Measurements from ENCODE around the gene OR5AP2. TPM values are rescaled to one million over a fixed set of nuclear protein-coding genes. Genes with fewer than 3 reads are reported as not detected.
"Not testable (repeated sequence)": the region's sequence is repeated elsewhere in the genome, so short reads cannot be mapped to it uniquely, and the experiment has no call there.

OR5AP2 gene
- not detected for total RNA-seq

GRCh38 chr11:56642339-56642738, at the start of gene OR5AP2:
TSS of gene OR5AP2 (minus strand) at chr11:56642439. CDS start at chr11:56642439, 0 bp downstream.
- no peaks in the 10 kb centered on the region for H3K4me1 ChIP-seq
- DNase-seq (ENCODE audit: low spot score in 2 of 2), result no peak
- TF ChIP-seq POLR2A (IDR thresholded peaks at IDR 0.05) (no peak), EP300 (IDR thresholded peaks at IDR 0.05) (no peak), CTCF (IDR thresholded peaks at IDR 0.05) (no peak)
- H3K9me3 ChIP-seq, result no peaks in the 10 kb centered on the region
- 77 to 83% methylated on average over 2 of the region's 2 CpGs for WGBS, 2 donors
- H3K4me3 ChIP-seq, result no peak within 1 kb of the TSS
- H3K36me3 ChIP-seq, result no peaks in the 10 kb centered on the region
- no peaks in the 10 kb centered on the region for H3K27me3 ChIP-seq
- H3K27ac ChIP-seq, result no peak within 1 kb of the TSS

GRCh38 chr11:56691179-56691578, 48.9 kb upstream of the OR5AP2 start:
- 86 to 93% methylated on average over 3 of the region's 3 CpGs for WGBS, 2 donors
- not testable (repeated sequence) for H3K4me1 ChIP-seq; H3K36me3 ChIP-seq; DNase-seq (ENCODE audit: low spot score in 2 of 2); H3K27ac ChIP-seq; H3K4me3 ChIP-seq; H3K27me3 ChIP-seq; H3K9me3 ChIP-seq

GRCh38 chr11:56688554-56689100, 46.4 kb upstream of the OR5AP2 start:
- Histone ChIP-seq H3K27me3 (no peaks in the 10 kb centered on the region), H3K36me3 (no peaks in the 10 kb centered on the region), H3K4me3 (no peak overlapping the region), H3K9me3 (no peaks in the 10 kb centered on the region), H3K4me1 (no peaks in the 10 kb centered on the region), H3K27ac (no peak overlapping the region)
- no peak for DNase-seq (ENCODE audit: low spot score in 2 of 2)
- 52 to 76% methylated on average over 1 of the region's 1 CpG for WGBS, 2 donors
- no peak for TF ChIP-seq EP300 (IDR thresholded peaks at IDR 0.05)

GRCh38 chr11:56670984-56671383, 28.7 kb upstream of the OR5AP2 start:
- Histone ChIP-seq H3K27ac (no peak overlapping the region), H3K27me3 (no peaks in the 10 kb centered on the region), H3K4me3 (no peak overlapping the region), H3K4me1 (no peaks in the 10 kb centered on the region), H3K9me3 (no peaks in the 10 kb centered on the region), H3K36me3 (no peaks in the 10 kb centered on the region)
- TF ChIP-seq EP300 (IDR thresholded peaks at IDR 0.05), result no peak
- TF ChIP-seq POLR2A (IDR thresholded peaks at IDR 0.05), result no peak
- TF ChIP-seq CTCF (IDR thresholded peaks at IDR 0.05), result no peak
- no peak for DNase-seq (ENCODE audit: low spot score in 2 of 2)
- 86 to 89% methylated on average over 2 of the region's 2 CpGs for WGBS, 2 donors

- 75 to 78% methylated on average over 2 of the region's 2 CpGs for WGBS, 2 donors
- Histone ChIP-seq H3K36me3 (no peaks in the 10 kb centered on the region), H3K4me1 (no peaks in the 10 kb centered on the region), H3K9me3 (no peaks in the 10 kb centered on the region), H3K27ac (no peak within 1 kb of the TSS), H3K27me3 (no peaks in the 10 kb centered on the region), H3K4me3 (no peak within 1 kb of the TSS)
- TF ChIP-seq EP300 (IDR thresholded peaks at IDR 0.05), result no peak
- TF ChIP-seq POLR2A (IDR thresholded peaks at IDR 0.05), result no peak
- TF ChIP-seq CTCF (IDR thresholded peaks at IDR 0.05), result no peak
- DNase-seq (ENCODE audit: low spot score in 2 of 2), result no peak
Observed at GRCh38 chr11:56663386-56663785, 21.1 kb upstream of the OR5AP2 start, which contains the start of gene OR5AR1. TSS of gene OR5AR1 (plus strand) at chr11:56663686. CDS start at chr11:56663686, 0 bp downstream.

- no peaks in the 10 kb centered on the region for H3K36me3 ChIP-seq
- no peak overlapping the region for H3K4me3 ChIP-seq
- no peak for TF ChIP-seq EP300 (IDR thresholded peaks at IDR 0.05)
- no peak for TF ChIP-seq POLR2A (IDR thresholded peaks at IDR 0.05)
- TF ChIP-seq CTCF (IDR thresholded peaks at IDR 0.05), result no peak
- peaks cover 0 to 6% (median 0%) of the 10 kb centered on the region in 4 donors for H3K9me3 ChIP-seq
- H3K27me3 ChIP-seq, result no peaks in the 10 kb centered on the region
- no peak overlapping the region for H3K27ac ChIP-seq
- no peak for DNase-seq (ENCODE audit: low spot score in 2 of 2)
- H3K4me1 ChIP-seq, result no peaks in the 10 kb centered on the region
- WGBS, 2 donors, result 11 to 12% methylated on average over 3 of the region's 3 CpGs
Observed at GRCh38 chr11:56659755-56660154, 17.5 kb upstream of the OR5AP2 start.
